CD4-positive, alpha-beta T cell treated with Interleukin-15 for 1 hour (primary cell): ENCODE results near the gene DAD1.
A peak's percentile ranks its signal among the peaks of the same experiment; 100 is the strongest.
"Not testable (repeated sequence)": the region's sequence is repeated elsewhere in the genome, so short reads cannot be mapped to it uniquely, and the experiment has no call there.

Experiments used
- DNase-seq: peaks from one replicate; pipeline ENCODE4 v3.0.0-alpha.2; 2020

The DAD1 gene

GRCh38 chr14:22566845-22567244, 22.2 kb downstream of the DAD1 start:
- no peak for DNase-seq

- DNase-seq: not testable (repeated sequence)
These were observed 22.8 kb downstream of the DAD1 start for GRCh38 chr14:22566266-22566665.

GRCh38 chr14:22565391-22565945, 23.6 kb downstream of the DAD1 start:
- peak; percentile 16 for DNase-seq

- no peak for DNase-seq
These were observed 24.6 kb downstream of the DAD1 start for GRCh38 chr14:22564463-22564862.

GRCh38 chr14:22563987-22564386, 25.0 kb downstream of the DAD1 start:
- DNase-seq: peak; percentile 15

GRCh38 chr14:22561661-22562579, 27.1 kb downstream of the DAD1 start:
- peak; percentile 79 for DNase-seq

GRCh38 chr14:22561366-22561660, 27.7 kb downstream of the DAD1 start:
- DNase-seq: no peak

- DNase-seq: peak; percentile 18
These were observed 28.2 kb downstream of the DAD1 start for GRCh38 chr14:22560662-22561365.

- DNase-seq: no peak
These were observed 30.0 kb downstream of the DAD1 start for GRCh38 chr14:22559041-22559440.

GRCh38 chr14:22558221-22558913, 30.7 kb downstream of the DAD1 start:
- peak; percentile 61 for DNase-seq

GRCh38 chr14:22557846-22558220, 31.2 kb downstream of the DAD1 start:
- DNase-seq: no peak

GRCh38 chr14:22556990-22557623, 31.9 kb downstream of the DAD1 start:
- peak; percentile 86 for DNase-seq

- peak; percentile 99 for DNase-seq
These were observed 32.7 kb downstream of the DAD1 start for GRCh38 chr14:22556021-22556989.

GRCh38 chr14:22555384-22556011, 33.5 kb downstream of the DAD1 start:
- DNase-seq: peak; percentile 59

GRCh38 chr14:22554498-22555383, 34.3 kb downstream of the DAD1 start:
- DNase-seq: peak; percentile 28

- not testable (repeated sequence) for DNase-seq
These were observed 35.0 kb downstream of the DAD1 start for GRCh38 chr14:22553861-22554497.

GRCh38 chr14:22553445-22553844, 35.6 kb downstream of the DAD1 start:
- no peak for DNase-seq

GRCh38 chr14:22552827-22553076, 36.3 kb downstream of the DAD1 start:
- DNase-seq: no peak

GRCh38 chr14:22552001-22552826, 36.8 kb downstream of the DAD1 start:
- no peak for DNase-seq
